Measurements from ENCODE around the gene SBK3. TPM values are rescaled to one million over a fixed set of nuclear protein-coding genes. Genes with fewer than 3 reads are reported as not detected.

The SBK3 gene
- total and polyA plus RNA-seq, 10 of the 15 experiments (the other 5 are each of a cell fraction or from before 2014, with no cell fraction given) = not detected

DNA sequence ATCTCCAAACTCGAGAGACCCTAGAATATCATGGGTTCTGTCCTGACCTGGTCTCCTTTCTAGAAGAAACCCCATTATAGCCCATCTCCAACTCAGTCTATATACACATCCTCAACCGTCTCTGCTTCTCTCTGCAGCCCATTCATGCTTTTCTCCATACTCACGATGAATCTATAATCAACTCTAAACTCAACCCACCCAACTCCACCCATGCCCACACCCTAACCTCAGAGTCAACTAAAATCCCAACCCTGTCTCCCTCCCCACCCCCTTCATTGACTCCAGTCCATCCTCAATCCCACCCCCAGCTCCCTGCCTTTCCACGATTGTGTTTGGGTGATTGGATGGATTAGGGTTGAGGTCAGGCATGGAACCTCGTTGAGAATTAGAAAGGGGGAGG, 1.8 kb downstream of the SBK3 start:
- no peak overlapping the region for H3K27ac ChIP-seq (ENCODE audit: control insufficient read depth, insufficient read depth)
- SMC1A ChIA-PET (ENCODE audit: uncharacterized antibody, unreplicated experiment) = no interaction called here
- intact Hi-C loops (cut with micrococcal nuclease; ENCODE audit: unreplicated experiment) = no loop called here
- no TSS peak for BruUV-seq (replicated peaks)
- POLR2A ChIA-PET = no interaction called here
- H4K20me1 ChIP-seq (ENCODE audit: control insufficient read depth, insufficient read depth) = no peaks in the 10 kb centered on the region
- whole genome bisulfite sequencing (ENCODE audit: insufficient coverage, insufficient replicate concordance, low lambda C conversion rate, missing lambda C conversion rate) = 5% methylated on average over 5 of the region's 5 CpGs
- no peak overlapping the region for H3K4me2 ChIP-seq (ENCODE audit: control insufficient read depth, insufficient read depth)
- no peaks in the 10 kb centered on the region for H3K36me3 ChIP-seq (ENCODE audit: control insufficient read depth in 2 of 2, insufficient read depth in 2 of 2, low read length in 1 of 2)
- no peaks in the 10 kb centered on the region for H3K9me3 ChIP-seq (replicated peaks; ENCODE audit: control insufficient read depth, insufficient read depth, low read length)
- no peak overlapping the region for H3K9ac ChIP-seq (ENCODE audit: control insufficient read depth, insufficient read depth, low read length)
- no peaks in the 10 kb centered on the region for H3K4me1 ChIP-seq (ENCODE audit: control insufficient read depth, insufficient read depth, low read length)
- DNase-seq (ENCODE audit: low read depth, low spot score) = no peak
- peaks cover 0 to 1% of the 10 kb centered on the region in 2 experiments; a peak in 2 of 4 replicates for H3K27me3 ChIP-seq (replicated peaks in 1 of 2; ENCODE audit: control insufficient read depth in 2 of 2, insufficient read depth in 2 of 2, low read length in 1 of 2)
- in situ Hi-C loops (cut with MboI) = no loop called here
- no peak for FAIRE-seq
- ATAC-seq = no peak
- H3K4me3 ChIP-seq = no peak overlapping the region
- no peak overlapping the region for H2AFZ ChIP-seq (ENCODE audit: control insufficient read depth, low read depth, low read length)
- TF ChIP-seq, protein P1, sequence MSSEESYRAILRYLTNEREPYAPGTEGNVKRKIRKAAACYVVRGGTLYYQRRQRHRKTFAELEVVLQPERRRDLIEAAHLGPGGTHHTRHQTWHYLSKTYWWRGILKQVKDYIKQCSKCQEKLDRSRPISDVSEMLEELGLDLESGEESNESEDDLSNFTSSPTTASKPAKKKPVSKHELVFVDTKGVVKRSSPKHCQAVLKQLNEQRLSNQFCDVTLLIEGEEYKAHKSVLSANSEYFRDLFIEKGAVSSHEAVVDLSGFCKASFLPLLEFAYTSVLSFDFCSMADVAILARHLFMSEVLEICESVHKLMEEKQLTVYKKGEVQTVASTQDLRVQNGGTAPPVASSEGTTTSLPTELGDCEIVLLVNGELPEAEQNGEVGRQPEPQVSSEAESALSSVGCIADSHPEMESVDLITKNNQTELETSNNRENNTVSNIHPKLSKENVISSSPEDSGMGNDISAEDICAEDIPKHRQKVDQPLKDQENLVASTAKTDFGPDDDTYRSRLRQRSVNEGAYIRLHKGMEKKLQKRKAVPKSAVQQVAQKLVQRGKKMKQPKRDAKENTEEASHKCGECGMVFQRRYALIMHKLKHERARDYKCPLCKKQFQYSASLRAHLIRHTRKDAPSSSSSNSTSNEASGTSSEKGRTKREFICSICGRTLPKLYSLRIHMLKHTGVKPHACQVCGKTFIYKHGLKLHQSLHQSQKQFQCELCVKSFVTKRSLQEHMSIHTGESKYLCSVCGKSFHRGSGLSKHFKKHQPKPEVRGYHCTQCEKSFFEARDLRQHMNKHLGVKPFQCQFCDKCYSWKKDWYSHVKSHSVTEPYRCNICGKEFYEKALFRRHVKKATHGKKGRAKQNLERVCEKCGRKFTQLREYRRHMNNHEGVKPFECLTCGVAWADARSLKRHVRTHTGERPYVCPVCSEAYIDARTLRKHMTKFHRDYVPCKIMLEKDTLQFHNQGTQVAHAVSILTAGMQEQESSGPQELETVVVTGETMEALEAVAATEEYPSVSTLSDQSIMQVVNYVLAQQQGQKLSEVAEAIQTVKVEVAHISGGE (CRISPR knock-in tag; IDR thresholded peaks at IDR 0.05) = no peak
- CTCF ChIA-PET = no interaction called here
- RAD21 ChIA-PET (ENCODE audit: unreplicated experiment) = no interaction called here
- H3K79me2 ChIP-seq (ENCODE audit: control insufficient read depth, insufficient read depth, low read length) = no peaks in the 10 kb centered on the region

GRCh38 chr19:55542292-55542855, 3.0 kb downstream of the SBK3 start:
- H3K36me3 ChIP-seq (ENCODE audit: control insufficient read depth in 2 of 2, insufficient read depth in 2 of 2, low read length in 1 of 2) = no peaks in the 10 kb centered on the region
- H4K20me1 ChIP-seq (ENCODE audit: control insufficient read depth, insufficient read depth) = no peaks in the 10 kb centered on the region
- SMC1A ChIA-PET (ENCODE audit: uncharacterized antibody, unreplicated experiment) = no interaction called here
- FAIRE-seq (no peak), DNase-seq (ENCODE audit: low read depth, low spot score) (no peak), ATAC-seq (no peak)
- POLR2A ChIA-PET = no interaction called here
- WGBS (ENCODE audit: insufficient coverage, insufficient replicate concordance, low lambda C conversion rate, missing lambda C conversion rate) = 13% methylated on average over 5 of the region's 7 CpGs
- peaks cover 0 to 1% of the 10 kb centered on the region in 2 experiments; a peak in 2 of 4 replicates for H3K27me3 ChIP-seq (replicated peaks in 1 of 2; ENCODE audit: control insufficient read depth in 2 of 2, insufficient read depth in 2 of 2, low read length in 1 of 2)
- in situ Hi-C loops (cut with MboI) (no loop called here), intact Hi-C loops (cut with micrococcal nuclease; ENCODE audit: unreplicated experiment) (no loop called here)
- no peak overlapping the region for H3K4me3 ChIP-seq
- H3K4me2 ChIP-seq (ENCODE audit: control insufficient read depth, insufficient read depth) = no peak overlapping the region
- TF ChIP-seq MAX (IDR thresholded peaks at IDR 0.05; ENCODE audit: low read depth, low read length) = no peak
- TF ChIP-seq KLF5 (IDR thresholded peaks at IDR 0.05; ENCODE audit: partially characterized antibody) = no peak
- no TSS peak for BruUV-seq (replicated peaks)
- no peaks in the 10 kb centered on the region for H3K4me1 ChIP-seq (ENCODE audit: control insufficient read depth, insufficient read depth, low read length)
- no peak overlapping the region for H3K27ac ChIP-seq (ENCODE audit: control insufficient read depth, insufficient read depth)
- no peak overlapping the region for H3K9ac ChIP-seq (ENCODE audit: control insufficient read depth, insufficient read depth, low read length)
- no peaks in the 10 kb centered on the region for H3K79me2 ChIP-seq (ENCODE audit: control insufficient read depth, insufficient read depth, low read length)
- CTCF ChIA-PET = no interaction called here
- H3K9me3 ChIP-seq (replicated peaks; ENCODE audit: control insufficient read depth, insufficient read depth, low read length) = no peaks in the 10 kb centered on the region
- RAD21 ChIA-PET (ENCODE audit: unreplicated experiment) = no interaction called here
- H2AFZ ChIP-seq (ENCODE audit: control insufficient read depth, low read depth, low read length) = no peak overlapping the region
